ENCODE results near the gene SPTLC2.

Gene SPTLC2

DNA sequence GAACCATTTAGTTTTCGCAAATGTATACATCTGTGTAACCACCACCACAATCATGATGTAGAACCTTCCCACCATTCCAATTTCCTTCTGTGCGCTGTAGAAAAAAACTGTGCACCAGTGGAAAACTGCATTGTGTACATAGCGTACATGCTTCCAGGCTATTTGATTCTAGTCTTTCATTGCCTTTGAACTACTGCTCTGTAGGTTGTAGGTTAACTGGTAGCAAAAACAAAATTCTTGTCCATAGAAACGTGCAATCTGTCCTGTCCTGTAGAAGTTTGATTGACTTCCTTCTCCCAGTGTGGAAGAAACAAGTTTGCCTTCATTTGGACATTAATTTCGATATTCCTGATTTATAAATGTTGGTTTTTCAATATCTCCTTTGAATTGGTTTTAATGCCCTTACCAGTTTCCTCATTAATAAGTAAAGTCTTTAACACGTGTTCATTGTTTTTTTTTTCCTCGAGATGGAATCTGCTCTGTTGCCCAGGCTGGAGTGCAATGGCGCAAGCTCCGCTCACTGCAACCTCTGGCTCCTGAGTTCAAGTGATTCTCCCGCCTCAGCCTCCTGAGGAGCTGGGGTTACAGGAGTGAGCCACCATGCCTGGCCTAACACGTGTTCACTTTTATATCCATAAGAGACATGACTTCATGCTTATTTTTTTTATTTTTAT is 114.2 kb downstream of the SPTLC2 start:
- Histone ChIP-seq H3K36me3 (peaks cover 14% of the 10 kb centered on the region), H3K4me1 (ENCODE audit: control insufficient read depth in 1 of 2, insufficient read depth in 1 of 2, low read depth in 1 of 2, low read length in 1 of 2) (peaks cover 13 to 17% of the 10 kb centered on the region in 2 experiments), H3K27ac (no peak overlapping the region), H3K27me3 (peaks cover 46% of the 10 kb centered on the region), H3K4me3 (ENCODE audit: low read depth in 1 of 2, low read length in 1 of 2) (no peak overlapping the region), H3K9me3 (no peaks in the 10 kb centered on the region)
- TF ChIP-seq, protein P1, sequence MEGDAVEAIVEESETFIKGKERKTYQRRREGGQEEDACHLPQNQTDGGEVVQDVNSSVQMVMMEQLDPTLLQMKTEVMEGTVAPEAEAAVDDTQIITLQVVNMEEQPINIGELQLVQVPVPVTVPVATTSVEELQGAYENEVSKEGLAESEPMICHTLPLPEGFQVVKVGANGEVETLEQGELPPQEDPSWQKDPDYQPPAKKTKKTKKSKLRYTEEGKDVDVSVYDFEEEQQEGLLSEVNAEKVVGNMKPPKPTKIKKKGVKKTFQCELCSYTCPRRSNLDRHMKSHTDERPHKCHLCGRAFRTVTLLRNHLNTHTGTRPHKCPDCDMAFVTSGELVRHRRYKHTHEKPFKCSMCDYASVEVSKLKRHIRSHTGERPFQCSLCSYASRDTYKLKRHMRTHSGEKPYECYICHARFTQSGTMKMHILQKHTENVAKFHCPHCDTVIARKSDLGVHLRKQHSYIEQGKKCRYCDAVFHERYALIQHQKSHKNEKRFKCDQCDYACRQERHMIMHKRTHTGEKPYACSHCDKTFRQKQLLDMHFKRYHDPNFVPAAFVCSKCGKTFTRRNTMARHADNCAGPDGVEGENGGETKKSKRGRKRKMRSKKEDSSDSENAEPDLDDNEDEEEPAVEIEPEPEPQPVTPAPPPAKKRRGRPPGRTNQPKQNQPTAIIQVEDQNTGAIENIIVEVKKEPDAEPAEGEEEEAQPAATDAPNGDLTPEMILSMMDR (IDR thresholded peaks at IDR 0.05) = no peak

DNA sequence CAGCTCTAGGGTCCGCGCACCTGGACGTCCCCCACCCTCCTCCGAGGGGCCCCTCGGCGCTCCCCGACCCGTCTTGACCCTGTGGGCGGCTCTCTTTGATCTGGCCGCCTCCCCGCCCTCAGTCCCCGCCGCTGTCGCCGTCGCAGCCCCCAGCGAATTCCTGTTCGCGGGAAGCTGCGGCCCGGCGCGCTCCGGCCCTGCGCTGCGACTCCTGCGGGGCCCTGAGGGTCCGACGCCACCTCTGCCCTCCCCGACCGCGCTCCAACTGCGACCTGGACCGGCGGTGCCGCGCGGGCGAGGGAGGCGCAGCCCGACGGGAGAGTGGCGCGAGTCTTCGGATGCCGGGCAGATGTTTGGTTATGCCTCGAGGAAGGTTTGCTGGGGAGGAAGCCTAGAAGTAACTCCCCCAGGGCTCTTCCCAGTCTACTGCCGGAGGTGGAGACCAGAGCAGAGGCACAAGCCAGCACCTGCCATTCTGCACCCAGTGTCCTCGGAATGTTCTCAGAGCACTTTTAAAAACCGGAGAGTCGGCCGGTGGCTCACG is 117.4 kb downstream of the SPTLC2 start:
- Histone ChIP-seq H3K27ac (no peak overlapping the region), H3K36me3 (no peaks in the 10 kb centered on the region), H3K4me1 (ENCODE audit: control insufficient read depth in 1 of 2, insufficient read depth in 1 of 2, low read depth in 1 of 2, low read length in 1 of 2) (peaks cover 13 to 17% of the 10 kb centered on the region in 2 experiments), H3K4me3 (ENCODE audit: low read depth in 1 of 2, low read length in 1 of 2) (peak overlapping the region in 1 of 2 experiments; percentile 56), H3K9me3 (no peaks in the 10 kb centered on the region), H3K27me3 (peaks cover 68% of the 10 kb centered on the region)
- TF ChIP-seq, protein P1 (IDR thresholded peaks at IDR 0.05) = no peak

DNA sequence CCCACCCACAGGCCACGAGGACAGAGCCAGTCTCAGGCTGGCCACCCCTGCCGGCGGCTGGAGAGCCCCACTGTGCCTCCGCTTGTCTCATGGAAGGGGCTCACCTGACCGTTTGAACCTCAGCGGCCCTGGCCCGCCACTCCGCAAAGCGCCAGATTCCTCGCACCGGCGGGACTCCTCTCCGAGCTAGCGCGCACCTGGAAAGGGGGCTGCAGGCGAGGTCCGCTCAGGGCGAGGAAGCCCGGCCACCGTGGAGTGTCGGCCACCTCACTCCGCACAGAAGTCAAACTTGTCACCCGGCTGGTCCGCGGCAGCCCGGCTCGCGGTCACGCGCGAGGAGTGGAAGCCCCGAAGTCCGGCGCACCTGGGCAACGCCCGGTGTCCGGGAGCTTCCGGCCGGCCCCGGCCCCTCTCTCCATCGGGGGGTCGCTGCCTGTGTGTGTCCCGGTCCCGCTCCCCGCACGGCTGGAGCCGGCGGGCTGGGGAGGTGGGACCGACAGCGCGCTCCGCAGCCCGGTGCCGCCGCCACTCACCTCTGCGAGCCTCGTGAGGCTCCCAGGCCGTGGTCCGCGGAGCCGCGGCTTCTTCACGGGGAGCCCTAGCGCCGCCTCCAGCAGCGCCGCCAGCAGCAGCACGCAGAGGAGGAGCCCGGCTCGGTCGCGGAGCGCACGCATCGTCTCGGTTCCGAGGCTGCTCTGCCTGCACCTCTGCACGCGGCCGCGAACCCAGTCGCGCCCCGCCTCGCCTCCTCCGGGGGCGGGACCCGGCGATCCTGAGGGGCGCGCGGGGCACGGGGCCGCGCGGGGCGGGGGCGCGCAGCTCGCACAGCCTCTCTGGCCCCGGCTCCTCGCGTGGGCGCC is 118.1 kb downstream of the SPTLC2 start, which contains the start of gene ISM2:
TSS of gene ISM2 (minus strand) at position 697 of the 860 bp plus-strand sequence. CDS start at position 674, 23 bp downstream.
- Histone ChIP-seq H3K4me1 (ENCODE audit: control insufficient read depth in 1 of 2, insufficient read depth in 1 of 2, low read depth in 1 of 2, low read length in 1 of 2) (peaks cover 13 to 17% of the 10 kb centered on the region in 2 experiments), H3K4me3 (ENCODE audit: low read depth in 1 of 2, low read length in 1 of 2) (peak within 1 kb of the TSS; percentile 15 to 56), H3K9me3 (no peaks in the 10 kb centered on the region), H3K27me3 (peaks cover 68% of the 10 kb centered on the region), H3K36me3 (no peaks in the 10 kb centered on the region), H3K27ac (no peak within 1 kb of the TSS)
- TF ChIP-seq, protein P1 (IDR thresholded peaks at IDR 0.05) = no peak

DNA sequence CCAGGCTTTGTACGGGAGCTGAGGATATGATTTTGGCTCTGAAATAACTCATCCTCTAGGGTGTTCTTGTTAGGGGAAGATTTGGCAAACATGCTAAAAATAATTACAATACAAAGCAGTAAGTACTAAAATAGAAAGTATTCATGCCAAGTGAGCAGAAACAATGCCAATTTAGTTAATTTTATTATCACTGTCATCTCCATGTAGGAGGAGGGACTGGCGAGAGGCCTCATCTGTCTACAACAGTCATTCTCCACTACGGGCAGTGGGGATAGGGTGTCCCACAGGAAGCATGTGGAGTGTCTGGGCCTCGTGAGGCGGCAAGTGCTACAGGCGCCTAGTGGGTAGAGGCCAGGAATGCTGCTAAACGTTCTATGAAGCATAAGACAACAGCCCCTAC is 121.1 kb downstream of the SPTLC2 start:
- Histone ChIP-seq H3K36me3 (no peaks in the 10 kb centered on the region), H3K27ac (no peak overlapping the region), H3K4me1 (ENCODE audit: control insufficient read depth in 1 of 2, insufficient read depth in 1 of 2, low read depth in 1 of 2, low read length in 1 of 2) (peaks cover 13 to 17% of the 10 kb centered on the region in 2 experiments)

DNA sequence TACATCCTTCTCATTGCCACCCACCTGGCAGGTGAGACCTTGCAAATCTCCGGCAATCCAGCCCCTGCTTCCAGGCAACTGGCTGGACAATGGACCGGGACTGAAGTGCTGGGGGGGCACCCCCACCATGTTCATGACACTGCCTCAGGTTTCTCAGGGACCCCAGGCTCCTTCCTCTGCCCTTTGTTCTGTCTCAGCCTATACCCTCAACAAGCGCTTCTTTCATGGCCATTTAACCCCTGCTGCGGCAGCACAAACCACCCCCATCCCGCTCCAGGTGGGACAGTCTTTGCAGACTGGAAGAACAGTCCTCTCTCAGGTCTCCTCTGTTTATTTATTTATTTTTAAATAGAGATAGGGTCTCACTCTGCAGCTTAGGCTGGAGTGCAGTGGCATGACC is 125.4 kb downstream of the SPTLC2 start:
- TF ChIP-seq, protein P1 (IDR thresholded peaks at IDR 0.05) = no peak
- Histone ChIP-seq H3K4me1 (ENCODE audit: control insufficient read depth in 1 of 2, insufficient read depth in 1 of 2, low read depth in 1 of 2, low read length in 1 of 2) (no peaks in the 10 kb centered on the region), H3K27ac (no peak overlapping the region), H3K27me3 (peaks cover 12% of the 10 kb centered on the region), H3K36me3 (no peaks in the 10 kb centered on the region), H3K9me3 (no peaks in the 10 kb centered on the region), H3K4me3 (ENCODE audit: low read depth in 1 of 2, low read length in 1 of 2) (no peak overlapping the region)

More for the DNA sequence above, 121.1 kb downstream of the SPTLC2 start:
- H3K4me3 ChIP-seq (ENCODE audit: low read depth in 1 of 2, low read length in 1 of 2) = no peak overlapping the region
- H3K27me3 ChIP-seq = peaks cover 53% of the 10 kb centered on the region
- TF ChIP-seq, protein P1 (IDR thresholded peaks at IDR 0.05) = no peak
- no peaks in the 10 kb centered on the region for H3K9me3 ChIP-seq
